Endothelial cell of umbilical vein (primary cell): ENCODE data around the gene HEXA. TPM values are rescaled to one million over a fixed set of nuclear protein-coding genes. Genes with fewer than 3 reads are reported as not detected.

Experiments
- BruUV-seq: library from RNA; stranded (reverse); fragments of 400-500 nt; replicated peaks from 2 replicates; lab custom pipeline; 2021; lab: Mats Ljungman, UMichigan
- CTCF ChIA-PET: fragments of 300-600, 350-600 bp; sonication (Branson Sonifier 250); formaldehyde crosslinking; loops from one replicate; lab custom pipeline; 2021; ENCODE audit warnings: antibody characterized with exemption, inconsistent platforms; lab: Charles Lee
- POLR2A ChIA-PET: fragments of 300-600, 350-600 bp; sonication (Branson Sonifier 250); formaldehyde crosslinking; loops from one replicate; lab custom pipeline; 2021; ENCODE audit warnings: antibody characterized with exemption, inconsistent platforms; lab: Charles Lee
- DNase-seq: peaks from one replicate; pipeline ENCODE4 v3.0.0-alpha.2; 2011; ENCODE audit warnings: low read depth, low spot score
- FAIRE-seq: peaks from 2 replicates; lab custom pipeline; 2011; peaks lifted over from hg19 to GRCh38; lab: Jason Lieb, UNC
- H2AFZ ChIP-seq: 2 replicates; pipeline ENCODE4 v1.6.0; 2012; ENCODE audit warnings: low read depth, low read length, control low read depth, inconsistent platforms
- H3K27ac ChIP-seq: 2 replicates; pipeline ENCODE4 v1.5.1; 2011; ENCODE audit warnings: low read depth, mild to moderate bottlenecking, control low read depth, low read length, moderate library complexity; ENCODE audit not compliant: insufficient read depth
- H3K27me3 ChIP-seq, 2 experiments: 2 replicates each; pipeline versions ENCODE4 v1.6.0 to v1.6.1; 2011; ENCODE audit warnings: low read length in 2 of 2, mixed read lengths in 1 of 2; ENCODE audit not compliant: control insufficient read depth in 2 of 2, insufficient read depth in 2 of 2
- H3K36me3 ChIP-seq, 2 experiments: 2 replicates in 1 of 2; 3 replicates in 1 of 2; pipeline ENCODE4 v1.5.1; 2011; ENCODE audit warnings: low read length in 2 of 2, mild to moderate bottlenecking in 1 of 2, moderate library complexity in 1 of 2; ENCODE audit not compliant: control insufficient read depth in 2 of 2, insufficient read depth in 2 of 2; ENCODE audit errors: extremely low read depth in 1 of 2
- H3K4me1 ChIP-seq: 3 replicates; pipeline ENCODE4 v1.5.1; 2011; ENCODE audit warnings: mild to moderate bottlenecking, low read length; ENCODE audit not compliant: control insufficient read depth, insufficient read depth; ENCODE audit errors: extremely low read depth
- H3K4me2 ChIP-seq: 2 replicates; pipeline ENCODE4 v1.6.1; 2011; ENCODE audit warnings: low read length, control low read depth, mixed read lengths; ENCODE audit not compliant: insufficient read depth
- H3K4me3 ChIP-seq, 3 experiments: fragments of 200-600 bp in 1 of 3; sonication (generic), shearing (Covaris generic) in 1 of 3; replicated peaks in 1 of 3; 2 replicates each; pipeline ENCODE4 v1.5.1; 2011 to 2016; ENCODE audit warnings: control low read depth in 3 of 3, low read length in 3 of 3, mild to moderate bottlenecking in 2 of 3, inconsistent platforms in 1 of 3, low read depth in 1 of 3, moderate library complexity in 1 of 3; ENCODE audit not compliant: insufficient read depth in 1 of 3
- H3K79me2 ChIP-seq: 2 replicates; pipeline ENCODE4 v1.6.0; 2012; ENCODE audit warnings: low read length, inconsistent platforms; ENCODE audit not compliant: control insufficient read depth, insufficient read depth
- H3K9ac ChIP-seq: replicated peaks from 2 replicates; pipeline ENCODE3; 2011; ENCODE audit warnings: low read length, control low read depth; ENCODE audit not compliant: insufficient read depth; ENCODE audit errors: extremely low read depth
- H3K9me1 ChIP-seq: replicated peaks from 3 replicates; pipeline ENCODE4 v1.6.0; 2011; ENCODE audit warnings: mild to moderate bottlenecking, low read length; ENCODE audit not compliant: control insufficient read depth, insufficient read depth; ENCODE audit errors: extremely low read depth
- H3K9me3 ChIP-seq: replicated peaks from 2 replicates; pipeline ENCODE4 v1.5.1; 2012; ENCODE audit warnings: low read length, inconsistent platforms; ENCODE audit not compliant: control insufficient read depth, insufficient read depth
- H4K20me1 ChIP-seq: replicated peaks from 2 replicates; pipeline ENCODE3; 2011; ENCODE audit warnings: mild to moderate bottlenecking, low read length; ENCODE audit not compliant: control insufficient read depth, insufficient read depth; ENCODE audit errors: extremely low read depth
- EZH2 ChIP-seq: IDR thresholded peaks from 2 replicates; pipeline ENCODE4 v1.6.1; 2012; ENCODE audit warnings: borderline replicate concordance, low read depth, mild to moderate bottlenecking, moderate library complexity, low read length, inconsistent platforms; ENCODE audit not compliant: severe bottlenecking
- FOS ChIP-seq: IDR thresholded peaks from 2 replicates; pipeline ENCODE4 v1.6.1; 2011; ENCODE audit warnings: mild to moderate bottlenecking, low read length, moderate library complexity, borderline replicate concordance; ENCODE audit not compliant: insufficient read depth
- GATA2 ChIP-seq: IDR thresholded peaks from 2 replicates; pipeline ENCODE4 v1.7.0; 2011; ENCODE audit warnings: low read depth, mild to moderate bottlenecking, moderate library complexity, mixed read lengths, low read length; ENCODE audit not compliant: insufficient read length, insufficient read depth
- MYC ChIP-seq: IDR thresholded peaks from one replicate; pipeline ENCODE4 v1.6.1; 2011; ENCODE audit warnings: mild to moderate bottlenecking, low read depth, low read length
- POLR2A ChIP-seq: IDR thresholded peaks from 2 replicates; pipeline ENCODE4 v1.6.1; 2012; ENCODE audit warnings: low read depth, mild to moderate bottlenecking, control low read depth, low read length
- POLR2AphosphoS5 ChIP-seq: IDR thresholded peaks from 2 replicates; pipeline ENCODE4 v1.6.1; 2012; ENCODE audit warnings: low read depth, mild to moderate bottlenecking, control low read depth, low read length, moderate library complexity; ENCODE audit not compliant: insufficient read depth
- dilution Hi-C: fragments of 300-500 bp; cut with MboI; formaldehyde crosslinking; loops from one replicate; pipeline ENCODE4 v1.15.0; 2019; ENCODE audit warnings: low sequenced_read_pairs; ENCODE audit not compliant: extremely low pct_ligation_motif_present
- intact Hi-C: fragments of 100-400 bp; cut with micrococcal nuclease; formaldehyde crosslinking; loops from one replicate; pipeline ENCODE4 v1.10.0; 2022
- polyA plus RNA-seq, 4 experiments: library from polyadenylated mRNA; depleted of rRNA in 3 of 4; stranded (reverse) in 3 of 4; unstranded in 1 of 4; fragments of >200 nt; gene quantifications; 2 replicates each; pipeline versions ENCODE4 v1.2.1 to v1.2.3, GENCODE V29; 2011 to 2012; ENCODE audit warnings: missing spikeins in 1 of 4
- total RNA-seq: library from RNA; stranded (reverse); gene quantifications from 2 replicates; pipeline ENCODE4 v1.2.3, GENCODE V29; 2021
- TF ChIP-seq, protein P1 (sequence below), 2 donors: IDR thresholded peaks; 1 replicate in 1 of 2; 2 replicates in 1 of 2; pipeline ENCODE4 v1.5.1; 2011; ENCODE audit warnings: low read length in 2 of 2, mild to moderate bottlenecking in 2 of 2, moderate library complexity in 2 of 2, control low read depth in 1 of 2, inconsistent platforms in 1 of 2, low read depth in 1 of 2; ENCODE audit not compliant: insufficient read depth in 1 of 2; ENCODE audit errors: extremely low read depth in 1 of 2

Gene HEXA
- total and polyA plus RNA-seq, 2 donors (not counting 3 experiments of a cell fraction or from before 2014, with no cell fraction given): 108 to 212 TPM

DNA sequence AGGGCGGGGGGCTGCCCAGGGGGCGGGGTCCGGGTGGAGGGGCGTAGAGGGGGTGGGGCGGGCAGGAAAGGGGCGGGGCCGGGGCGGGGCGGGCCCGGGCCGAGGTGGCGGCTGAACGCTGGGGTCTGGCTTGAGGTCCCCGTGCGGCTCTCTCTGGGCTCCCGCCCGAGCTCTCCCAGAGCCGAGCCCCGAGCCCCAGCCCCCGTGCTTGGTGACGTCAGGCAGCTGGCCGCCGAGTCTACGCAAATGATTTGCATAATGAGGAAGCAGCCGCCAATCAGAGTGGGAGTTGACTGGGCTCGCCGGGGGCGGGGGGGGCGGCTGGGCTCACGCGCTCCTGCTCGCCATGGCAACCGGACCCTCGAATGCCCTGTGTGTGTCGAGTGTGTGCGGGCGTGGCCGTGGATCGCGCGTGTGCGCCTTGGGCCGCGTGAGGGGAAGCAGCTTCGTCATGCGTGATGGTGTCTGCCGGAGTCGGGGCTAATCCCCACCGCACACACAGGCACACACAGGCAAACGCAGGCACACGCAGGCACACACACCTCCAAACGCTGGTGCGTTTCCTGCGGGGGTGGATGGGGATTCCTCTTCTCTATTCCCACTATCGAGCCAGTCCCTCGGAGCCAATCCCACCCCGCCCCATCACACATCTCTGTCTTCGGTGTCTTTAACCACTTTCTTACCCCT lies 55.7 kb downstream of the HEXA start, which contains the start of gene CELF6:
CELF6 (minus strand) TSS at position 173 of the 687 bp plus-strand sequence. CDS start 283 bp downstream, outside the sequence.
- no peak within 1 kb of the TSS for H3K9ac ChIP-seq
- H4K20me1 ChIP-seq: no peaks in the 10 kb centered on the region
- H3K9me3 ChIP-seq: no peaks in the 10 kb centered on the region
- no peak within 1 kb of the TSS for H3K27ac ChIP-seq
- peak within 1 kb of the TSS; percentile 73 for H2AFZ ChIP-seq
- DNase-seq (peak; percentile 85), FAIRE-seq (peak; percentile 64)
- intact Hi-C loops: loop anchor here (10.0 kb wide), 1 partner anchor 355 kb away; no protein-coding TSS in a partner anchor
- TF ChIP-seq MYC (no peak), POLR2AphosphoS5 (no peak), POLR2A (no peak), EZH2 (no peak), FOS (no peak), GATA2 (no peak)
- TF ChIP-seq, protein P1, sequence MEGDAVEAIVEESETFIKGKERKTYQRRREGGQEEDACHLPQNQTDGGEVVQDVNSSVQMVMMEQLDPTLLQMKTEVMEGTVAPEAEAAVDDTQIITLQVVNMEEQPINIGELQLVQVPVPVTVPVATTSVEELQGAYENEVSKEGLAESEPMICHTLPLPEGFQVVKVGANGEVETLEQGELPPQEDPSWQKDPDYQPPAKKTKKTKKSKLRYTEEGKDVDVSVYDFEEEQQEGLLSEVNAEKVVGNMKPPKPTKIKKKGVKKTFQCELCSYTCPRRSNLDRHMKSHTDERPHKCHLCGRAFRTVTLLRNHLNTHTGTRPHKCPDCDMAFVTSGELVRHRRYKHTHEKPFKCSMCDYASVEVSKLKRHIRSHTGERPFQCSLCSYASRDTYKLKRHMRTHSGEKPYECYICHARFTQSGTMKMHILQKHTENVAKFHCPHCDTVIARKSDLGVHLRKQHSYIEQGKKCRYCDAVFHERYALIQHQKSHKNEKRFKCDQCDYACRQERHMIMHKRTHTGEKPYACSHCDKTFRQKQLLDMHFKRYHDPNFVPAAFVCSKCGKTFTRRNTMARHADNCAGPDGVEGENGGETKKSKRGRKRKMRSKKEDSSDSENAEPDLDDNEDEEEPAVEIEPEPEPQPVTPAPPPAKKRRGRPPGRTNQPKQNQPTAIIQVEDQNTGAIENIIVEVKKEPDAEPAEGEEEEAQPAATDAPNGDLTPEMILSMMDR (IDR thresholded peaks at IDR 0.05; ENCODE audit: extremely low read depth in 1 of 2, insufficient read depth in 1 of 2, low read depth in 1 of 2, low read length in 2 of 2): no peak
- H3K4me2 ChIP-seq: peak within 1 kb of the TSS; percentile 16
- H3K4me3 ChIP-seq: peak within 1 kb of the TSS in 2 of 3 experiments; percentile 28 to 42
- CTCF ChIA-PET: interaction anchor here (1.2 kb wide), 1 partner anchor 8 kb away, joined by 5 read pairs; no protein-coding TSS in a partner anchor
- H3K4me1 ChIP-seq: no peaks in the 10 kb centered on the region
- BruUV-seq: no TSS peak
- dilution Hi-C loops: no loop called here
- H3K79me2 ChIP-seq: no peaks in the 10 kb centered on the region
- H3K36me3 ChIP-seq: no peaks in the 10 kb centered on the region
- no peaks in the 10 kb centered on the region for H3K9me1 ChIP-seq
- peaks cover 0 to 3% of the 10 kb centered on the region in 2 experiments for H3K27me3 ChIP-seq
- POLR2A ChIA-PET: no interaction called here
